ENCODE results near the gene SRPK2.

- TF ChIP-seq, protein P1, sequence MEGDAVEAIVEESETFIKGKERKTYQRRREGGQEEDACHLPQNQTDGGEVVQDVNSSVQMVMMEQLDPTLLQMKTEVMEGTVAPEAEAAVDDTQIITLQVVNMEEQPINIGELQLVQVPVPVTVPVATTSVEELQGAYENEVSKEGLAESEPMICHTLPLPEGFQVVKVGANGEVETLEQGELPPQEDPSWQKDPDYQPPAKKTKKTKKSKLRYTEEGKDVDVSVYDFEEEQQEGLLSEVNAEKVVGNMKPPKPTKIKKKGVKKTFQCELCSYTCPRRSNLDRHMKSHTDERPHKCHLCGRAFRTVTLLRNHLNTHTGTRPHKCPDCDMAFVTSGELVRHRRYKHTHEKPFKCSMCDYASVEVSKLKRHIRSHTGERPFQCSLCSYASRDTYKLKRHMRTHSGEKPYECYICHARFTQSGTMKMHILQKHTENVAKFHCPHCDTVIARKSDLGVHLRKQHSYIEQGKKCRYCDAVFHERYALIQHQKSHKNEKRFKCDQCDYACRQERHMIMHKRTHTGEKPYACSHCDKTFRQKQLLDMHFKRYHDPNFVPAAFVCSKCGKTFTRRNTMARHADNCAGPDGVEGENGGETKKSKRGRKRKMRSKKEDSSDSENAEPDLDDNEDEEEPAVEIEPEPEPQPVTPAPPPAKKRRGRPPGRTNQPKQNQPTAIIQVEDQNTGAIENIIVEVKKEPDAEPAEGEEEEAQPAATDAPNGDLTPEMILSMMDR (IDR thresholded peaks at IDR 0.05): no peak
- no peak for TF ChIP-seq EZH2 (IDR thresholded peaks at IDR 0.05)
These were observed 81.5 kb downstream of the SRPK2 start for GRCh38 chr7:105307163-105307672.

Data from neural progenitor cell (in vitro differentiated cells).